HL-60/S4 treated with retinoic acid at 250 ng/mL for 4 days and 3 days (cell line): ENCODE data around the gene UBE2QL1.

ENCODE experiments used
- in situ Hi-C: fragments of 300-500 bp; cut with MboI; formaldehyde crosslinking; loops from 2 replicates; pipeline ENCODE4 v1.7.0; 2022; ENCODE audit warnings: low sequenced_read_pairs

Gene UBE2QL1

GRCh38 chr5:6473284-6473683, 24.6 kb downstream of the UBE2QL1 start:
- in situ Hi-C loops = no loop called here

GRCh38 chr5:6475626-6476312, 27.1 kb downstream of the UBE2QL1 start:
- in situ Hi-C loops = no loop called here

DNA sequence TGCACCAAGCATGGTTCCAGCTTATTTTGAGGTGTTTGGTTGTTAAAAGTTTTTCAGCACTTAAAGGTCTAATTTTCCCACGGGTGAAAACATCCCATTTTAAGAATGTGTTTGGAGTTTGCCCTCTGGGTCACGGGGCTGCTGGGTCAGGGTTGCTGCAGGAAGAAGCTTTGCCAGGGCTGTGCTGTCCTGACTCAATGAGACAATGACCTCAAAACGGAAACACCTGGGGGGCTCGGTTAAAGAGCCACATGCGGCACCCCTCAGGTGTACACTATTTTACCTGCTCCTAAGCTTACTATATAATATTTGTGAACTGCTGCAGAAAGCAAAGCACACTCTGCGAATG, 27.6 kb downstream of the UBE2QL1 start:
- in situ Hi-C loops = no loop called here

GRCh38 chr5:6478793-6479192, 30.1 kb downstream of the UBE2QL1 start:
- in situ Hi-C loops = no loop called here

- in situ Hi-C loops = no loop called here
Measured at GRCh38 chr5:6480133-6481051, 31.7 kb downstream of the UBE2QL1 start.

DNA sequence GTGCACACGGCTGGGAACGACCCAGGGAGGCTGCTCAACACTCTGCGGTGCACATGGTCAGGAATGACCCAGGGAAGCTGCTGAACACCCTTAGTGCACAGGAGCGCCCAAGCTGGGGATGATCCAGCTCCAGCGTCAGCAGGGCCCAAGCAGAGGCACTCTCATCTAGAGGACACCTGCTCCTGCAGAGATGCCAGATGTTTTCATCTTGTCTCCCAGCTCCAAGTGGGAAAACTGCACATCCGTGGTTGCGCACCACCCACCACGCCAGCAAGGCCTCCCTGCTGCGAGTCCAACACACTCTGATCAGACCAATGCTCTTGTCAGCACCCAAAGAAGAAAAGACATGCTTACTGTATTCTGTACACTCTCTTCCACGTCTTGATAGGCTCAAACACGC, 34.1 kb downstream of the UBE2QL1 start:
- in situ Hi-C loops = no loop called here

DNA sequence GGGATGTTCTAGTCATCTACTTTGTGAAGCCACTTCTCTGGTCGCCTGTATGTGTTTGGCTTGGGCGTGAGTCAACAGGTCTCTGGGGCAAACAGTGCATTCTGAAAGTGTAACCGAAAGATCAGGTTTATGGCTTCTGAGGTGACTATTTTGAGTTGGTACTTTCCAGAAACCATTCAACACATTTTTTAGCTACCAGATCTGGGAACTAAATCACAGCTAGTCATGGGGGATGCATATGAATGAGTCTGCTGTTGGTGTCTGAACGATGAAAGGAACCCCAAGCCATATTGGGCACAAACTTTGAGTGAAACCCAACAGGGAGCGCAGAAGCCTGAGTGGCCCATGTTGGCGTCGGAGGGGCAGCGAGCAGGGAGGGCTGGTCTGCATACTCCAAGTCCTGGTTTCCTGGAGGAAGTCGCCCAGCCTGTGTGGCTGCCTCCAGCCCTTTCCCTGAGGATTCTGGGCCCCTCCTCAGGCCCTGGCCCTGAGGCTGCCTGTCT, 35.3 kb downstream of the UBE2QL1 start:
- in situ Hi-C loops = no loop called here

GRCh38 chr5:6484446-6484845, 35.8 kb downstream of the UBE2QL1 start:
- in situ Hi-C loops = no loop called here

DNA sequence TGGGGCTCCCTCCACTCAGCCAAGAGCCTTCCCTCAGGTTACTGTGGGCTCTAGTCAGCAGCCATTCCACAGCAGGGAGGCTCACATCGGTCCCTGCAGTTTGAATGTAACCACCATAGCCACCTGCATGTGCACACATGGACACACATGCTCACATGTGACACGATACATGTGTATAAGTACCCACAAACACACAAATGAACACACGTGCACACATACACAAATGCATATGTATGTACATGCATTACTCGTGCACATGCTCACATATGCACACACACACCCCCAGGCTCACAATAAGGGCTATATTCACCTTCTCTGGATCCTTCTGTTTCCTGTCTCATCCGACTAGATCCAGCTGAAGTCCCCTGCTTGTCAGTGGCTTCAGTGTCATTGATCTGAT, 36.2 kb downstream of the UBE2QL1 start:
- in situ Hi-C loops = no loop called here

GRCh38 chr5:6485441-6485840, 36.8 kb downstream of the UBE2QL1 start:
- in situ Hi-C loops = no loop called here

DNA sequence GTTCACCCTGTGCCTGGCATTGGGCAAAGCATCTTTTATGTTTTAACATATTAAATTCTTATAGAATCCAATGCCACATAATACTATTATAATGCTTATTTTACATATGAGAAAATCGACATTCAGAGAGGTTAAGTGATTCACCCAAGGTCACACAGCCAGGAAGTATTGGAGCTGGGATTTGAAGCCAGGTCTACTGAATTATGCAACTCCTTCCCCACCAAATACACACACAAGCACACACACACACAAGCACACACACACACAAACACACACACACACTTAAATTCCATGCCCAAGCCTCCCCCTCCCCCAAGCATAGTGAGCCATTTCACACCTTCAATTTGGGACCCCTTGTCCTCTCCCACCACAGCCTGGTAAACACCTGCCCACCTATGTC, 37.4 kb downstream of the UBE2QL1 start:
- in situ Hi-C loops = no loop called here

GRCh38 chr5:6487081-6487480, 38.4 kb downstream of the UBE2QL1 start:
- in situ Hi-C loops = no loop called here

DNA sequence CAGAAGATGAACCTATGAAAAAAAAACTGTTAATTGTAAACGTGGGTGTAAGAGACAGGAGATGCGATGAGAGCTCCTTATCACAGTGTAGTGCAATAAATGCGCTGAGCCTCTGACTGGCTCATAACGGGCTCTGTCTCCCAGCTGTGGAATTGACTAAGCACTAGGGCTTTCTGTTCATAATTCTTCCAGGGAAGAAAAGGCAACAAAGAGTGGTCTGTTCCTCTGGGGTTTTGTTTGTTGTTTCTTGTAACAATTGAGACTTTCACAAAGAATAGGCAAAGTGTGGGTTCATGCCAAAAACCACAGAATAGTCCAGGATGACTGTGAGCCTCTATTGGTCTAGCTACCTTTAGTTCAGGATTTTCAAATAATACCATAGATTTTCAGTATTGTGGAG, 39.4 kb downstream of the UBE2QL1 start:
- in situ Hi-C loops = no loop called here

DNA sequence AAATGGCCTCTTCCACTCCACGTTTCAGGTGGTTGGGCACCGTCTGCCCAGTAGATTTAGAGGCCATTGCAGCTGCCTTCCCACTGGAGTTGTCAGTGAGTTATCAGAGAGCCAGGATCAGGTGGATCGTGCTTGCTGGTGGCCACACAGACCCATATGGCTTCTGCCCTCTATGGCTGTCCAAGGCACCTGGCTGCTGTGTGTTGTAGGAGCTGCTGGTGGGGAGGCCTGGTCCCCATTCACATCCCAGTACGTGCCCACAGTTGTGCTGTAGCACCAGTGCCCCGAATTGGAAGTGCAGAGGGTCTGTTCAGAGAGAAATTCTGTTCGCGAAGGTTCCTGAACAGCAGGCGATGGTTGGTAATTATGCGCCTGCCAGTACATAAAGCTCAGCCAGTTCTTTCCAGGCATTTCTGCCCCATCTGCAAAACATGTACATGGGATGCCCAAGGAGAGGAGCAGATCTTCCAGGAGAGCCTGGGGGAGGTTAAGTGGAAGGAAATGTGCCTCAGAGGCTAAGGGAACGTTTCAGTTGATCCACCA, 41.1 kb downstream of the UBE2QL1 start:
- in situ Hi-C loops = no loop called here

- in situ Hi-C loops = no loop called here
Measured at GRCh38 chr5:6490246-6490645, 41.6 kb downstream of the UBE2QL1 start.

DNA sequence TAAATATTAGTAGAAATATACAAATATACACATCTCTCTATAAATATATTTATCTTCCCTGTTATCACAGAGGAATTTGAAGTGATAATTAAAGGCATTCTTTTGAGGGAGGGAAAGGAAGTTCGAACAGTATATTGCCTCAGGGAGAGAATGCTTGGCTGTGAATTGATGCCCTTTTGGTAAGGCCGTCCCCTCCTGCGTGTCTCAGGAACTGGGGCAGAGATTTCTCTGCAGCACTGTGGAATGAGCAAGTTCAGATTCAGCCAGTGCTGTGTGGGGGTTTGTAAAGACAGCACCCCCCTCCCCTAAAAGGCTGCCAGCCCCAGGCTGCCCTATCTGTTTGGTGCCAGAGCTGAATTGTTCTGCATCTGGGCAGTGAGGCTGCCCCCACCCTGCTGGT, 42.0 kb downstream of the UBE2QL1 start:
- in situ Hi-C loops = no loop called here

GRCh38 chr5:6491196-6491918, 42.7 kb downstream of the UBE2QL1 start:
- in situ Hi-C loops = no loop called here

- in situ Hi-C loops = no loop called here
Measured at GRCh38 chr5:6491919-6492290, 43.2 kb downstream of the UBE2QL1 start.

- in situ Hi-C loops = no loop called here
Measured at GRCh38 chr5:6492934-6493333, 44.3 kb downstream of the UBE2QL1 start.

GRCh38 chr5:6493681-6494454, 45.2 kb downstream of the UBE2QL1 start:
- in situ Hi-C loops = no loop called here

GRCh38 chr5:6494939-6495338, 46.3 kb downstream of the UBE2QL1 start:
- in situ Hi-C loops = no loop called here
